22Rv1 (cell line): Measurements from ENCODE around the gene AIG1.

Source experiments
- H3K27ac ChIP-seq: fragments of 450-650 bp; 2 replicates; pipeline ENCODE4 v1.5.1; 2017
- CTCF ChIP-seq: fragments of 450-650 bp; IDR thresholded peaks from 2 replicates; pipeline ENCODE4 v1.5.1; 2017; ENCODE audit warnings: mild to moderate bottlenecking
- ZFX ChIP-seq: fragments of 450-650 bp; IDR thresholded peaks from 2 replicates; pipeline ENCODE4 v1.6.1; 2017; ENCODE audit warnings: antibody characterized with exemption, borderline replicate concordance

The AIG1 gene

GRCh38 chr6:143258945-143259344, 198.3 kb downstream of the AIG1 start:
- TF ChIP-seq CTCF (no peak), ZFX (no peak)
- H3K27ac ChIP-seq = no peak overlapping the region

DNA sequence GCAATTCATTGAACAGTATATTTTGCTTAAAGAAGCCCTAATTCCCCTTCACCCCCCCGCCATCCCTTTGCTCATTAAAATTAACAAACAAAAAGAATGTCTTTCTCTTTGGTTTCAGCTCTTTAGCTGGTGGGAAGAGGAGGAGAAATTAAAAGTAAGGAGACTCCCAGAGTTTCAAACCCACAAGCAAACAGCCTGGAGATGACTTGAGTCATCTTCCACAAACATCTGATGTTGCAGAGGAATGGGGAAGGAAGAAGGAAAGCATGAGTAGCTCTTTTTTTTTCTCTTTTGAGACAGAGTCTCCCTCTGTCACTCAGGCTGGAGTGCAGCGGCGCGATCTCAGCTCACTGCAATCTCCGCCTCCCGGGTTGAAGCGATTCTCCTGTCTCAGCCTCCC, 200.2 kb downstream of the AIG1 start:
- TF ChIP-seq CTCF = no peak
- no peak for TF ChIP-seq ZFX
- no peak overlapping the region for H3K27ac ChIP-seq

DNA sequence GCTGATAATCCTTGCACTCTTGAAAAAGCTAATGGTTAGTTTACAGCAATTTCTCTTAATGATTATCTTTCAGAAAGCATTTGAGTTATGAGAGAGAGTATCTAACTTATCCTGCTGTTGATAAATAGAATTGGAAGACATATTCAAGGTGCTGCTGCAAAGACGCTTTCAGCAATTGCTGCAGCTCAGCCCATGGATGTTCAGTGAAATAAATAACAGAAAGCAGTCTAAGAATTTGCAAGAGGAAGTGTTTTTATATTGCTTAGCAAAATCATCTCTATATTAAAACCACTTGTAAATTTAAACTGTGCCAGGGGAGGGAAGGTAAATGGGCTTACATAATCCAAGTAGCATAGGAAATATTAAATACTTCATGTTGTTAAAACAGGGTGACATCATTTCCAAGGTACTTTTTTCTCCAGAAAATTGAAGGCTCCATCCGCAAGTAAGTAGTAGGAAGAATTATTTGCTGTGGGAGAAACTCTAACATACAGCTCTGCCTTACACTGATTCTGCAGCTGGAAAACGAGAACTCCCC, 201.3 kb downstream of the AIG1 start:
- no peak overlapping the region for H3K27ac ChIP-seq
- no peak for TF ChIP-seq CTCF
- TF ChIP-seq ZFX = no peak

- TF ChIP-seq ZFX = no peak
- TF ChIP-seq CTCF = no peak
- H3K27ac ChIP-seq = no peak overlapping the region
These were observed 202.2 kb downstream of the AIG1 start for GRCh38 chr6:143262859-143263258.

DNA sequence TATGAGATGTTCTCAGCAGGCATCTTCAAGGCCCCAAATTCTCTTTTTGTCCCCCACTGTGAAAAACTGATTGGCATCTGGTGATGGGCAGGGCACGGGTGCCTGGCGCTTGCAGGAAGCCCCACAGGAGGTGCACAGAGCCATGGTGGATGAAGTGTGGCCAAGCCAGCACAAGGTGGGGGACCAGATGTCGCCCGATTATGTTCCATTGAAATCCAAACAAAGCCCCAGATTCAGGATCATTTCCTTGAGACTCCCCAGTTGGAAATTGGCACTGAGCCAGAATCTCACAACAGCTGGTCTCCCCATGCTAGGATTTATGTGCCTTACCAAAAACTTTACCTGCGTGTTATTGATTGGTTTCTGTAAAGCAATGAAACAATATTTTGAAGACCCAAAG, 203.7 kb downstream of the AIG1 start:
- H3K27ac ChIP-seq = no peak overlapping the region
- TF ChIP-seq ZFX (no peak), CTCF (no peak)

DNA sequence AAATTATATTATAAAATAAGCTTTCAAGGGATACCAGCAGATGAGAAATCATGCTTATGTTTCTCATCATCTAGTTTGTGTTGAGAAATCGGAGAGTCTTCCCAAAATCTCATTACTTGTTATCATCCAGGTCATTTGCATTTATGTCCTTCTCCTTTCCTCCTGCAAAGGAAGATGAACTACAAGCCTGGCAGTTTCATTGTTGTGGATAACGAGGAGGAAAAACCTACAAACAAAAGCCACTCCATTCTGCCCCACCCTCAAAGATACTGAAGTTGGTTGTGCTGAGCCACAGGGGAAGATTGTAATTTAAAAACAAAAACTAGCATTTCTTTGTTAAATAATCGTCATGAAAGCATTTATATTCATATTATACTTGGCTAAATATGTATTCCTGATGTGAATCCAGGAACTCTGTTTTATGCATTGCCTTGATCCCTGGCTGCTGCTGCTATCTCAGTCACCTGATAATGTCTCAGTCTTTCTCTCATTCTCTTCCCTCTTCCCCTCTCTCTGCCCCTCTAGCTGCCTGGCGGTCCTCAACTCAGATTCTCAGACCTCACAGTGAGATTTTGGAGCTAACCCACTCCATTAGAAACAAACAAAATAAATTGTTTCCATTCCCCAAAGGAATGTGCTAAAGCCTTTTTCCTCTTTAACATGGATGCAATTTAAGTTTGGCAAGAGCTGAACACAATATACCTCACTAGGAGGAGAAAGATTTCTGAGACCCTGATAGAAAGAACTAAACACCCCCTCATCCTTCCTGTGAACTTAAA, 204.5 kb downstream of the AIG1 start:
- TF ChIP-seq CTCF (no peak), ZFX (no peak)
- no peak overlapping the region for H3K27ac ChIP-seq

DNA sequence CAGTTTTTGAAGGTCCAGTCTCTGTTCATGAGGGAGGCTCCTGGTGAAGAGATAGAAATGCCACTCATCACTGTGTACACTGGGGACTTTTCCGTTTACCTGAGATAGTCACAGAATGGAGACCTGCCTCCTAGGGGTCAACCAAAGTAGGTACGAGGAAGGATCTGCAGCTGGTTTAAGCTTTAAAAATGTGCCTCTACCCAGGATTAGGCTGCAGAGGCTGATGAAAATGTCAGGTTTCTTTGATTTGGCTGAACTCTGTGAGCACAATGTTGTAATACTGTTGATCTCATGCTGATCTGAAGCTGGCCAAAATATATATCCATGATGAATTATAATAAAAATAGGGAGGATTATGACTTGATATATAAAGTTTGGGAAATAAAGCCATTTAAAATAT, 207.1 kb downstream of the AIG1 start:
- no peak for TF ChIP-seq ZFX
- TF ChIP-seq CTCF = no peak
- no peak overlapping the region for H3K27ac ChIP-seq
